H1 (cell line): ENCODE data around the gene CFD. TPM values are rescaled to one million over a fixed set of nuclear protein-coding genes. Genes with fewer than 3 reads are reported as not detected.

ENCODE experiments used
- CTCF ChIA-PET: fragments of 300-600 bp; sonication (Branson Sonifier 250); formaldehyde crosslinking; loops from one replicate; lab custom pipeline; 2021; ENCODE audit not compliant: partially characterized antibody; lab: Charles Lee
- POLR2A ChIA-PET: fragments of 300-600 bp; sonication (Branson Sonifier 250); formaldehyde crosslinking; loops from one replicate; lab custom pipeline; 2021; ENCODE audit warnings: inconsistent platforms; ENCODE audit not compliant: partially characterized antibody; lab: Charles Lee
- DNase-seq, 2 experiments: peaks; one replicate each; pipeline versions ENCODE4 v3.0.0 to v3.0.0-alpha.2; 2010 to 2022; ENCODE audit warnings: low spot score in 2 of 2, low read depth in 1 of 2, mixed read lengths in 1 of 2
- FAIRE-seq: peaks from 2 replicates; lab custom pipeline; 2011; peaks lifted over from hg19 to GRCh38; lab: Jason Lieb, UNC
- H2AFZ ChIP-seq: 2 replicates; pipeline ENCODE4 v1.8.1; 2012; ENCODE audit warnings: low read length, inconsistent platforms
- H2AK5ac ChIP-seq: 2 replicates; pipeline ENCODE4 v1.6.1; 2013; ENCODE audit warnings: low read depth, low read length
- H2BK120ac ChIP-seq: replicated peaks from 2 replicates; pipeline ENCODE3; 2013; ENCODE audit warnings: low read depth, low read length, inconsistent platforms
- H2BK12ac ChIP-seq: 2 replicates; pipeline ENCODE4 v1.6.1; 2013; ENCODE audit warnings: low read depth, low read length
- H2BK15ac ChIP-seq: 2 replicates; pipeline ENCODE4 v1.6.1; 2013; ENCODE audit warnings: low read length
- H2BK20ac ChIP-seq: 2 replicates; pipeline ENCODE4 v1.6.1; 2013; ENCODE audit warnings: low read length
- H2BK5ac ChIP-seq: 2 replicates; pipeline ENCODE4 v1.6.1; 2013; ENCODE audit warnings: low read depth, low read length
- H3K14ac ChIP-seq: 2 replicates; pipeline ENCODE4 v1.6.1; 2013; ENCODE audit warnings: inconsistent platforms; ENCODE audit not compliant: insufficient read length
- H3K18ac ChIP-seq: 2 replicates; pipeline ENCODE4 v1.6.1; 2013; ENCODE audit warnings: low read length; ENCODE audit errors: extremely low read depth
- H3K23ac ChIP-seq: 2 replicates; pipeline ENCODE4 v1.6.1; 2013; ENCODE audit warnings: inconsistent platforms; ENCODE audit not compliant: insufficient read length
- H3K23me2 ChIP-seq: 2 replicates; pipeline ENCODE4 v1.6.1; 2013; ENCODE audit warnings: low read depth, low read length
- H3K27ac ChIP-seq: 2 replicates; pipeline ENCODE4 v1.6.1; 2011; ENCODE audit warnings: low read depth, low read length, inconsistent platforms
- H3K27me3 ChIP-seq, 4 experiments: replicated peaks in 1 of 4; 1 replicate in 1 of 4; 2 replicates in 3 of 4; pipeline versions ENCODE4 v1.6.1 to v1.8.1; 2011 to 2013; ENCODE audit warnings: low read length in 3 of 4, mild to moderate bottlenecking in 3 of 4, inconsistent platforms in 2 of 4, mixed read lengths in 2 of 4, moderate library complexity in 1 of 4; ENCODE audit not compliant: control insufficient read depth in 3 of 4, insufficient read depth in 3 of 4; ENCODE audit errors: extremely low read depth in 1 of 4
- H3K36me3 ChIP-seq, 4 experiments: 2 replicates each; pipeline versions ENCODE4 v1.6.1 to v1.8.1; 2011 to 2013; ENCODE audit warnings: mild to moderate bottlenecking in 4 of 4, low read length in 3 of 4, moderate library complexity in 2 of 4, control low read depth in 1 of 4, inconsistent platforms in 1 of 4; ENCODE audit not compliant: insufficient read depth in 4 of 4, control insufficient read depth in 2 of 4
- H3K4ac ChIP-seq: replicated peaks from 2 replicates; pipeline ENCODE3; 2013; ENCODE audit warnings: low read length, low read depth, mixed read lengths, inconsistent platforms; ENCODE audit not compliant: insufficient read length
- H3K4me1 ChIP-seq, 4 experiments: replicated peaks in 1 of 4; 1 replicate in 1 of 4; 2 replicates in 3 of 4; pipeline versions ENCODE4 v1.6.1 to v1.8.1; 2011 to 2013; ENCODE audit warnings: low read length in 3 of 4, inconsistent platforms in 2 of 4, mixed read lengths in 1 of 4; ENCODE audit not compliant: insufficient read depth in 4 of 4, control insufficient read depth in 3 of 4
- H3K4me2 ChIP-seq, 2 experiments: 2 replicates each; pipeline versions ENCODE4 v1.6.1 to v1.8.1; 2011 to 2013; ENCODE audit warnings: low read depth in 2 of 2, low read length in 2 of 2, control low read depth in 1 of 2, inconsistent platforms in 1 of 2, mild to moderate bottlenecking in 1 of 2; ENCODE audit not compliant: insufficient read depth in 1 of 2
- H3K4me3 ChIP-seq, 4 experiments: fragments of 200-600, 300-600 bp in 1 of 4; sonication (generic), shearing (Covaris generic), sonication (Bioruptor Twin) in 1 of 4; 2 replicates each; pipeline versions ENCODE4 v1.5.1 to v1.8.1; 2011 to 2016; ENCODE audit warnings: low read length in 4 of 4, low read depth in 3 of 4, control low read depth in 2 of 4, inconsistent platforms in 2 of 4, mild to moderate bottlenecking in 2 of 4, mixed read lengths in 1 of 4, moderate library complexity in 1 of 4; ENCODE audit not compliant: insufficient read depth in 2 of 4; ENCODE audit errors: extremely low read depth in 1 of 4
- H3K56ac ChIP-seq: replicated peaks from 2 replicates; pipeline ENCODE3; 2013; ENCODE audit warnings: low read depth, mild to moderate bottlenecking, mixed read lengths, low read length, inconsistent platforms; ENCODE audit not compliant: insufficient read length
- H3K79me1 ChIP-seq: 2 replicates; pipeline ENCODE4 v1.6.1; 2013; ENCODE audit warnings: low read depth, low read length, control low read depth
- H3K79me2 ChIP-seq, 2 experiments: 2 replicates each; pipeline versions ENCODE4 v1.6.1 to v1.8.1; 2012 to 2013; ENCODE audit warnings: low read length in 2 of 2, mild to moderate bottlenecking in 2 of 2, inconsistent platforms in 1 of 2; ENCODE audit not compliant: insufficient read depth in 2 of 2, control insufficient read depth in 1 of 2
- H3K9ac ChIP-seq, 4 experiments: replicated peaks in 1 of 4; 1 replicate in 1 of 4; 2 replicates in 3 of 4; pipeline versions ENCODE4 v1.6.1 to v1.8.1; 2011 to 2013; ENCODE audit warnings: low read depth in 3 of 4, low read length in 3 of 4, control low read depth in 2 of 4, mild to moderate bottlenecking in 2 of 4, moderate library complexity in 2 of 4, inconsistent platforms in 1 of 4; ENCODE audit errors: extremely low read depth in 1 of 4
- H3K9me3 ChIP-seq, 2 experiments: 2 replicates each; pipeline versions ENCODE4 v1.6.1 to v1.8.1; 2012 to 2013; ENCODE audit warnings: mild to moderate bottlenecking in 2 of 2, moderate library complexity in 2 of 2, control low read depth in 1 of 2, inconsistent platforms in 1 of 2, low read depth in 1 of 2, low read length in 1 of 2, mixed read lengths in 1 of 2; ENCODE audit not compliant: insufficient read depth in 2 of 2
- H4K20me1 ChIP-seq, 2 experiments: replicated peaks in 1 of 2; 2 replicates each; pipeline versions ENCODE3 to v1.8.1; 2011 to 2013; ENCODE audit warnings: inconsistent platforms in 2 of 2, low read length in 2 of 2, mild to moderate bottlenecking in 1 of 2; ENCODE audit not compliant: insufficient read depth in 2 of 2, control insufficient read depth in 1 of 2
- H4K5ac ChIP-seq: 2 replicates; pipeline ENCODE4 v1.6.1; 2013; ENCODE audit warnings: low read length, low read depth, mixed read lengths, inconsistent platforms; ENCODE audit not compliant: insufficient read length
- H4K8ac ChIP-seq: 2 replicates; pipeline ENCODE4 v1.8.0; 2013; ENCODE audit warnings: mild to moderate bottlenecking, moderate library complexity, low read length, inconsistent platforms; ENCODE audit not compliant: insufficient read depth; ENCODE audit errors: extremely low read depth
- H4K91ac ChIP-seq: replicated peaks from 2 replicates; pipeline ENCODE3; 2013; ENCODE audit warnings: low read length, mixed read lengths, inconsistent platforms; ENCODE audit not compliant: insufficient read length
- BCL11A ChIP-seq, 2 experiments: IDR thresholded peaks; one replicate each; pipeline ENCODE4 v1.6.1; 2011; ENCODE audit warnings: low read depth in 2 of 2, low read length in 2 of 2, mild to moderate bottlenecking in 2 of 2
- CBX8 ChIP-seq: fragments of 300-800, 300-1000 bp; sonication (generic); IDR thresholded peaks from 2 replicates; pipeline ENCODE4 v1.7.1; 2016; ENCODE audit warnings: low read depth, low read length, borderline replicate concordance
- CTBP2 ChIP-seq: IDR thresholded peaks from 2 replicates; pipeline ENCODE4 v1.7.0; 2011; ENCODE audit warnings: borderline replicate concordance, mild to moderate bottlenecking, moderate library complexity, mixed read lengths, low read length; ENCODE audit not compliant: insufficient read depth, insufficient read length
- KDM5A ChIP-seq: fragments of 200-600 bp; IDR thresholded peaks from 2 replicates; pipeline ENCODE4 v1.7.1; 2012; ENCODE audit warnings: mild to moderate bottlenecking, low read length, inconsistent platforms, mixed read lengths
- TCF12 ChIP-seq: IDR thresholded peaks from 2 replicates; pipeline ENCODE4 v1.6.1; 2011; ENCODE audit warnings: low read depth, mild to moderate bottlenecking, low read length
- WGBS, 2 experiments: shearing (Covaris generic) in 1 of 2; methylation state at CpG; one replicate each; pipeline versions ENCODE4 v1.1.6 to v1.1.7; 2013 to 2015; ENCODE audit warnings: low lambda C conversion rate in 2 of 2, mixed read lengths in 2 of 2, inconsistent platforms in 1 of 2, low coverage in 1 of 2, missing lambda C conversion rate in 1 of 2; ENCODE audit not compliant: insufficient replicate concordance in 2 of 2, insufficient coverage in 1 of 2, insufficient read length in 1 of 2; ENCODE audit errors: extremely low coverage in 1 of 2, missing lambda C conversion rate in 1 of 2; 5-methylcytosine and 5-hydroxymethylcytosine counted together
- polyA plus RNA-seq, 7 experiments: library from polyadenylated mRNA; depleted of rRNA in 3 of 7; stranded (reverse) in 5 of 7; unstranded in 2 of 7; fragments of >200 nt in 5 of 7; fragments of 200-250 nt in 2 of 7; gene quantifications; 1 replicate in 5 of 7; 2 replicates in 1 of 7; 4 replicates in 1 of 7; pipeline versions ENCODE4 v1.2.1 to v1.2.3, GENCODE V29; 2011 to 2013; ENCODE audit warnings: missing spikeins in 2 of 7, mixed read lengths in 2 of 7
- total RNA-seq: library from RNA; stranded (reverse); fragmentation: NEBNext Ultra II Directional; extraction: Animal tissue kit (Norgen Biotek cat#: 25700); gene quantifications from 2 replicates; pipeline ENCODE4 v1.2.1, GENCODE V29; 2021

The CFD gene
- total and polyA plus RNA-seq, 2 of the 8 experiments (the other 6 are each of a cell fraction or from before 2014, with no cell fraction given), result 1.7 to 2.8 TPM

- H2BK5ac ChIP-seq, result no peak overlapping the region
- H4K20me1 ChIP-seq, result peaks cover 14 to 39% of the 10 kb centered on the region in 2 experiments
- no peak overlapping the region for H2AFZ ChIP-seq
- TF ChIP-seq BCL11A (IDR thresholded peaks at IDR 0.05; ENCODE audit: low read depth in 2 of 2, low read length in 2 of 2) (no peak), KDM5A (no peak), TCF12 (no peak), CBX8 (no peak), CTBP2 (no peak)
- TF ChIP-seq, all 59 proteins: peak for 0
- Histone ChIP-seq H3K56ac (no peak overlapping the region), H3K23me2 (peaks cover 8% of the 10 kb centered on the region; the same call in 1 of the 2 replicates), H3K4me3 (no peak overlapping the region), H3K27ac (no peak overlapping the region), H3K4me1 (no peaks in the 10 kb centered on the region; a peak in 1 of 7 replicates), H3K36me3 (peaks cover 37 to 86% (median 53%) of the 10 kb centered on the region in 4 experiments), H3K4ac (no peak overlapping the region), H3K9ac (no peak overlapping the region), H2BK120ac (no peak overlapping the region), H2BK12ac (no peak overlapping the region), H3K79me1 (peaks cover 3% of the 10 kb centered on the region), H3K14ac (no peak overlapping the region), H2BK15ac (no peak overlapping the region), H3K79me2 (peaks cover 0 to 17% of the 10 kb centered on the region in 2 experiments; a peak in 3 of 4 replicates), H4K8ac (no peak overlapping the region), H3K27me3 (no peaks in the 10 kb centered on the region), H3K9me3 (no peaks in the 10 kb centered on the region), H3K23ac (no peak overlapping the region), H4K5ac (no peak overlapping the region), H2BK20ac (no peak overlapping the region), H2AK5ac (no peak overlapping the region), H3K18ac (no peak overlapping the region), H4K91ac (no peak overlapping the region), H3K4me2 (no peak overlapping the region)
- FAIRE-seq (no peak), DNase-seq (no peak)
- ChIA-PET POLR2A (interaction anchor here (0.6 to 16.9 kb wide), 10 partner anchors 9 to 583 kb away, joined by 3 to 277 read pairs (median 5); partner anchors contain the start of genes AZU1, CNN2, PLPPR3 and PTBP1), CTCF (no interaction called here)
- WGBS, 2 experiments, result 94% methylated on average over 20 of the region's 20 CpGs; no CpG with 5 or more reads in 1 of the 2 experiments
These were observed 47.9 kb upstream of the CFD start for GRCh38 chr19:811506-812048.
